Endodermal cell (in vitro differentiated cells): ENCODE data around the gene RGL1. TPM values are rescaled to one million over a fixed set of nuclear protein-coding genes. Genes with fewer than 3 reads are reported as not detected.

Experiments
- DNase-seq: peaks from one replicate; pipeline ENCODE4 v3.0.0-alpha.2; 2017
- H3K27ac ChIP-seq: 2 replicates; pipeline ENCODE4 v1.5.1; 2013; ENCODE audit warnings: mild to moderate bottlenecking, low read depth, low read length, moderate library complexity
- H3K27me3 ChIP-seq: 2 replicates; pipeline ENCODE4 v1.6.1; 2013; ENCODE audit warnings: mild to moderate bottlenecking, low read length, moderate library complexity; ENCODE audit not compliant: insufficient read depth, control insufficient read depth, poor library complexity, severe bottlenecking
- H3K36me3 ChIP-seq: 2 replicates; pipeline ENCODE4 v1.7.0; 2013; ENCODE audit warnings: mild to moderate bottlenecking, low read length, moderate library complexity; ENCODE audit not compliant: control insufficient read depth, insufficient read depth
- H3K4me1 ChIP-seq: one replicate; pipeline ENCODE4 v1.7.0; 2013; ENCODE audit warnings: low read length; ENCODE audit not compliant: control insufficient read depth, insufficient read depth
- H3K4me3 ChIP-seq: 2 replicates; pipeline ENCODE4 v1.5.1; 2013; ENCODE audit warnings: mild to moderate bottlenecking, low read length, moderate library complexity
- H3K9ac ChIP-seq: 2 replicates; pipeline ENCODE4 v1.6.1; 2013; ENCODE audit warnings: mild to moderate bottlenecking, low read length, moderate library complexity; ENCODE audit not compliant: poor library complexity, severe bottlenecking; ENCODE audit errors: extremely low read depth
- H3K9me3 ChIP-seq: 2 replicates; pipeline ENCODE4 v1.6.1; 2013; ENCODE audit warnings: mild to moderate bottlenecking, low read length, moderate library complexity; ENCODE audit not compliant: control insufficient read depth
- H3K27ac Mint-ChIP-seq: 2 replicates; pipeline ENCODE4 v1.8.0; 2020; ENCODE audit warnings: mixed read lengths
- H3K27me3 Mint-ChIP-seq: 2 replicates; pipeline ENCODE4 v1.8.0; 2021; ENCODE audit warnings: mild to moderate bottlenecking, mixed read lengths; ENCODE audit not compliant: insufficient read depth
- H3K36me3 Mint-ChIP-seq: 2 replicates; pipeline ENCODE4 v1.8.0; 2020; ENCODE audit warnings: low read depth, mixed read lengths
- H3K4me1 Mint-ChIP-seq: 2 replicates; pipeline ENCODE4 v1.8.0; 2020; ENCODE audit warnings: mixed read lengths
- H3K4me3 Mint-ChIP-seq: 2 replicates; pipeline ENCODE4 v1.8.0; 2020; ENCODE audit warnings: mild to moderate bottlenecking, moderate library complexity, mixed read lengths
- H3K9me3 Mint-ChIP-seq: 2 replicates; pipeline ENCODE4 v1.8.0; 2020; ENCODE audit warnings: mild to moderate bottlenecking, mixed read lengths
- CTCF ChIP-seq: fragments of 200-600 bp; sonication (generic); conservative IDR thresholded peaks from 2 replicates; pipeline ENCODE4 v1.5.0; 2021; ENCODE audit warnings: antibody characterized with exemption, mild to moderate bottlenecking
- WGBS, 2 experiments: methylation state at CpG; one replicate each; pipeline versions ENCODE4 v1.1.5 to v1.1.7; 2013; ENCODE audit warnings: missing lambda C conversion rate in 2 of 2, mixed read lengths in 1 of 2; ENCODE audit not compliant: insufficient coverage in 1 of 2, insufficient read length in 1 of 2; 5-methylcytosine and 5-hydroxymethylcytosine counted together
- total RNA-seq, 2 donors: library from RNA; stranded (reverse); fragmentation: NEBNext Ultra II Directional in 1 of 2; extraction: Animal tissue kit (Norgen Biotek cat#: 25700) in 1 of 2; gene quantifications; 2 replicates in 1 of 2; 3 replicates in 1 of 2; pipeline ENCODE4 v1.2.1, GENCODE V29; 2021

RGL1 gene
- total RNA-seq, 2 donors from 2014 or later = 0.15 to 2.6 TPM

GRCh38 chr1:183841550-183841949 is 36.6 kb downstream of the RGL1 start:
- Mint-ChIP-seq H3K27me3 (peaks cover 71% of the 10 kb centered on the region), H3K9me3 (no peaks in the 10 kb centered on the region), H3K4me3 (no peak overlapping the region), H3K27ac (no peak overlapping the region), H3K4me1 (peaks cover 2% of the 10 kb centered on the region), H3K36me3 (no peaks in the 10 kb centered on the region)
- 90% methylated on average over 1 of the region's 1 CpG; no CpG with 5 or more reads in 1 of the 2 experiments for WGBS, 2 experiments
- DNase-seq = no peak
- Histone ChIP-seq H3K9me3 (no peaks in the 10 kb centered on the region), H3K4me1 (no peaks in the 10 kb centered on the region), H3K36me3 (no peaks in the 10 kb centered on the region), H3K9ac (no peak overlapping the region), H3K4me3 (no peak overlapping the region), H3K27me3 (peaks cover 91% of the 10 kb centered on the region), H3K27ac (no peak overlapping the region)
- no peak for TF ChIP-seq CTCF

GRCh38 chr1:183841950-183842794 is 37.3 kb downstream of the RGL1 start:
- Histone ChIP-seq H3K27me3 (peaks cover 91% of the 10 kb centered on the region), H3K9me3 (no peaks in the 10 kb centered on the region), H3K27ac (no peak overlapping the region), H3K36me3 (no peaks in the 10 kb centered on the region), H3K4me1 (no peaks in the 10 kb centered on the region), H3K4me3 (no peak overlapping the region), H3K9ac (no peak overlapping the region)
- H3K27ac Mint-ChIP-seq = no peak overlapping the region
- no peaks in the 10 kb centered on the region for H3K9me3 Mint-ChIP-seq
- peaks cover 68% of the 10 kb centered on the region for H3K27me3 Mint-ChIP-seq
- H3K4me3 Mint-ChIP-seq = no peak overlapping the region
- no peak for DNase-seq
- 88% methylated on average over 8 to 9 of the region's 9 CpGs for WGBS, 2 experiments
- no peak for TF ChIP-seq CTCF
- H3K4me1 Mint-ChIP-seq = peaks cover 2% of the 10 kb centered on the region
- H3K36me3 Mint-ChIP-seq = no peaks in the 10 kb centered on the region

- H3K27ac Mint-ChIP-seq = no peak overlapping the region
- H3K9me3 ChIP-seq = no peaks in the 10 kb centered on the region
Observed at GRCh38 chr1:183842795-183843144, 37.9 kb downstream of the RGL1 start.

More at GRCh38 chr1:183842795-183843144, 37.9 kb downstream of the RGL1 start:
- H3K4me1 Mint-ChIP-seq = peaks cover 2% of the 10 kb centered on the region
- no peak for DNase-seq
- H3K4me3 ChIP-seq = no peak overlapping the region
- no peak overlapping the region for H3K4me3 Mint-ChIP-seq
- H3K27me3 ChIP-seq = peaks cover 91% of the 10 kb centered on the region
- no peak overlapping the region for H3K27ac ChIP-seq
- no peak for TF ChIP-seq CTCF
- no peak overlapping the region for H3K9ac ChIP-seq
- 83 to 89% methylated on average over 2 of the region's 2 CpGs for WGBS, 2 experiments
- H3K36me3 Mint-ChIP-seq = no peaks in the 10 kb centered on the region
- no peaks in the 10 kb centered on the region for H3K9me3 Mint-ChIP-seq
- H3K36me3 ChIP-seq = no peaks in the 10 kb centered on the region
- H3K4me1 ChIP-seq = no peaks in the 10 kb centered on the region
- H3K27me3 Mint-ChIP-seq = peaks cover 65% of the 10 kb centered on the region
